K562 treated with DMSO at 1 percent for 24 hours (cell line): Measurements from ENCODE around the gene SNHG17. TPM values are rescaled to one million over a fixed set of nuclear protein-coding genes. Genes with fewer than 3 reads are reported as not detected.

Experiments used
- total RNA-seq: library from RNA; unstranded; fragments of 300-600 nt; gene quantifications from 2 replicates; pipeline ENCODE4 v1.2.3, GENCODE V29; 2022; ENCODE audit warnings: low read depth; ENCODE audit not compliant: insufficient read depth

SNHG17 gene
- 28.1 and 29.4 TPM in 2 replicates for total RNA-seq

GRCh38 chr20:38434770-38435554 lies at the start of gene SNHG17:
SNHG17 (minus strand) TSS chr20:38435328.

GRCh38 chr20:38472513-38473366 lies 37.6 kb upstream of the SNHG17 start, which contains the start of gene RALGAPB:
RALGAPB (plus strand) TSS chr20:38472843; CDS start chr20:38488433, 15,590 bp downstream.

Other genes with a start within 250 kb of the SNHG17 start
- gene KIAA1755, start 174.6 kb downstream of the SNHG17 start, total RNA-seq: 0.30 and 0.81 TPM in 2 replicates
- gene BPI, start 131.2 kb downstream of the SNHG17 start, total RNA-seq: not detected in 2 replicates
- 0.14 TPM in 1 of 2 replicates, not detected in the other for gene LBP, start 88.8 kb downstream of the SNHG17 start, total RNA-seq
- gene RALGAPB, start 37.5 kb upstream of the SNHG17 start, total RNA-seq: 14.8 and 16.3 TPM in 2 replicates
- gene ADIG, start 145.9 kb upstream of the SNHG17 start, total RNA-seq: not detected in 2 replicates
- gene ARHGAP40, start 166.5 kb upstream of the SNHG17 start, total RNA-seq: not detected in 2 replicates